ENCODE results near the gene RNF26. TPM values are rescaled to one million over a fixed set of nuclear protein-coding genes. Genes with fewer than 3 reads are reported as not detected.

The RNF26 gene
- total and polyA plus RNA-seq, 10 of the 15 experiments (the other 5 are each of a cell fraction or from before 2014, with no cell fraction given), result 2.8 to 54.5 (median 17.7) TPM

DNA sequence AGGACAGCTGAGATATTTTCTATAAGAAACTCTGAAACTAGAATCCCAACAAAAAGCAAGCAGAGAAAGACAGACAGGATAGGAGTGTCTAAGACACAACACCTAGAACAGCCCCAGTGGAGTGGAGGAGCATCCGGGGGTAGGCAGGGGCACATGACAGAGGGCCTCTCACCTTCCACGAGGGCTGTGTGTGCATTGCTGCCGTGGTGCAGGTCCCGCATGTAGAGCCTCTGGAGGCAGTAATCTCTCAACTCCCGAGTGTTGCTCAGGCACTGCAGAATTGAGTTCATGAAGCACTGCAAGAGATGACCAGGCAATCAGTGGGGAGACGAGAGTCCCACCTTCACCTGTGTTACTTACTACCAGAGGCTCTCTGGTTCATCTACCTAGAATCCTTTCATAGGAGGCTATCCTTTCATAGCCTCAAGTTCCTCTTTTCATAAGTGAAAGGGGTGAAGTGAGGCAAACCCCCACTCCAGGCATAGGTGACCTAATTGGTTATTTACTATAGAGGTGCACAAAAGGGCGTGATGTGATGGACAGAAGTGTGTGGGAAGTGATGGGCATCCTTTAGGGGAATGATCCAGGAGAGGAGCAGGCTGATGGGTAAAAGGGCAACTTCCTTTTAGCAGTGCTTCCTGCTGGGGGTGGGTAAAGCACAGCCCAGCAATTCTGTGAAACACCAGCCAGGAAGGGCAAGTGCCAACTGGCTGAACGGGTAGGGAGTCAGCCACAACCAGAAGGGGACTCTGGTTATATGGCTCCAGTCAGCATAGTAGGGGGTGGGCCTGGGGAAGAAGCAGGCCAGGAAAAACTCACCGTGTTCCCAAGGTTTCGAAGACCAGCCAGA, 25.3 kb downstream of the RNF26 start:
- Histone ChIP-seq H3K27ac (ENCODE audit: control insufficient read depth, insufficient read depth) (no peak overlapping the region), H3K4me3 (no peak overlapping the region), H3K36me3 (ENCODE audit: control insufficient read depth in 2 of 2, insufficient read depth in 2 of 2, low read length in 1 of 2) (no peaks in the 10 kb centered on the region), H2AFZ (ENCODE audit: control insufficient read depth, low read depth, low read length) (no peak overlapping the region), H3K4me1 (ENCODE audit: control insufficient read depth, insufficient read depth, low read length) (peaks cover 10% of the 10 kb centered on the region), H3K9me3 (replicated peaks; ENCODE audit: control insufficient read depth, insufficient read depth, low read length) (no peaks in the 10 kb centered on the region), H3K9ac (ENCODE audit: control insufficient read depth, insufficient read depth, low read length) (no peak overlapping the region), H3K27me3 (replicated peaks in 1 of 2; ENCODE audit: control insufficient read depth in 2 of 2, insufficient read depth in 2 of 2, low read length in 1 of 2) (peaks cover 2 to 6% of the 10 kb centered on the region in 2 experiments; a peak in 3 of 4 replicates), H3K79me2 (ENCODE audit: control insufficient read depth, insufficient read depth, low read length) (no peaks in the 10 kb centered on the region), H3K4me2 (ENCODE audit: control insufficient read depth, insufficient read depth) (no peak overlapping the region; the same call in 1 of the 2 replicates), H4K20me1 (ENCODE audit: control insufficient read depth, insufficient read depth) (0 out of 2 replicates have a peak, but pooled peaks cover 2% of the 10 kb centered on the region)
- peak; percentile 23 for ATAC-seq
- ChIA-PET POLR2A (interaction anchor here (1.6 kb wide), 1 partner anchor 8 kb away, joined by 5 read pairs; no protein-coding TSS in a partner anchor), CTCF (interaction anchor here (1.3 to 4.8 kb wide), 5 partner anchors 12 to 115 kb away, joined by 5 to 183 read pairs (median 17); partner anchors contain the start of gene USP2), RAD21 (ENCODE audit: unreplicated experiment) (interaction anchor here (4.5 kb wide), 1 partner anchor 15 kb away, joined by 47 read pairs; no protein-coding TSS in a partner anchor), SMC1A (ENCODE audit: uncharacterized antibody, unreplicated experiment) (interaction anchor here (1.3 kb wide), 1 partner anchor 115 kb away, joined by 3 read pairs; no protein-coding TSS in a partner anchor)
- in situ Hi-C loops (cut with MboI), result loop anchor here (5.0 kb wide), 1 partner anchor 113 kb away; no protein-coding TSS in a partner anchor
- intact Hi-C loops (cut with micrococcal nuclease; ENCODE audit: unreplicated experiment), result no loop called here
- 47% methylated on average over 10 of the region's 10 CpGs for WGBS (ENCODE audit: insufficient coverage, insufficient replicate concordance, low lambda C conversion rate, missing lambda C conversion rate)
- DNase-seq (ENCODE audit: low read depth, low spot score), result no peak
- BruUV-seq (replicated peaks), result no TSS peak
- no peak for FAIRE-seq
- TF ChIP-seq FOXM1 (IDR thresholded peaks at IDR 0.05; ENCODE audit: low read depth, low read length) (no peak), IKZF2 (IDR thresholded peaks at IDR 0.05) (0 out of 4 replicates have a peak, but pooled peaks of 1 of the 2 experiments have one; percentile 17), SMARCA5 (IDR thresholded peaks at IDR 0.05) (no peak), RCOR1 (conservative IDR thresholded peaks at IDR 0.05; ENCODE audit: low read depth, low read length) (no peak), YBX1 (IDR thresholded peaks at IDR 0.05) (no peak), ZNF622 (IDR thresholded peaks at IDR 0.05) (no peak), ETV6 (conservative IDR thresholded peaks at IDR 0.05 in 1 of 2, IDR thresholded peaks at IDR 0.05 in 1 of 2; ENCODE audit: borderline replicate concordance in 1 of 2, low read depth in 1 of 2) (no peak), ESRRA (IDR thresholded peaks at IDR 0.05; ENCODE audit: low read length) (no peak), SUZ12 (IDR thresholded peaks at IDR 0.05; ENCODE audit: unreplicated experiment) (no peak), HDAC6 (IDR thresholded peaks at IDR 0.05; ENCODE audit: unreplicated experiment) (no peak), TCF7 (IDR thresholded peaks at IDR 0.05; ENCODE audit: borderline replicate concordance) (no peak), IKZF1 (conservative IDR thresholded peaks at IDR 0.05) (peak; percentile 29; the same call in 1 of the 2 replicates), NBN (IDR thresholded peaks at IDR 0.05) (no peak)
- TF ChIP-seq, protein P1, sequence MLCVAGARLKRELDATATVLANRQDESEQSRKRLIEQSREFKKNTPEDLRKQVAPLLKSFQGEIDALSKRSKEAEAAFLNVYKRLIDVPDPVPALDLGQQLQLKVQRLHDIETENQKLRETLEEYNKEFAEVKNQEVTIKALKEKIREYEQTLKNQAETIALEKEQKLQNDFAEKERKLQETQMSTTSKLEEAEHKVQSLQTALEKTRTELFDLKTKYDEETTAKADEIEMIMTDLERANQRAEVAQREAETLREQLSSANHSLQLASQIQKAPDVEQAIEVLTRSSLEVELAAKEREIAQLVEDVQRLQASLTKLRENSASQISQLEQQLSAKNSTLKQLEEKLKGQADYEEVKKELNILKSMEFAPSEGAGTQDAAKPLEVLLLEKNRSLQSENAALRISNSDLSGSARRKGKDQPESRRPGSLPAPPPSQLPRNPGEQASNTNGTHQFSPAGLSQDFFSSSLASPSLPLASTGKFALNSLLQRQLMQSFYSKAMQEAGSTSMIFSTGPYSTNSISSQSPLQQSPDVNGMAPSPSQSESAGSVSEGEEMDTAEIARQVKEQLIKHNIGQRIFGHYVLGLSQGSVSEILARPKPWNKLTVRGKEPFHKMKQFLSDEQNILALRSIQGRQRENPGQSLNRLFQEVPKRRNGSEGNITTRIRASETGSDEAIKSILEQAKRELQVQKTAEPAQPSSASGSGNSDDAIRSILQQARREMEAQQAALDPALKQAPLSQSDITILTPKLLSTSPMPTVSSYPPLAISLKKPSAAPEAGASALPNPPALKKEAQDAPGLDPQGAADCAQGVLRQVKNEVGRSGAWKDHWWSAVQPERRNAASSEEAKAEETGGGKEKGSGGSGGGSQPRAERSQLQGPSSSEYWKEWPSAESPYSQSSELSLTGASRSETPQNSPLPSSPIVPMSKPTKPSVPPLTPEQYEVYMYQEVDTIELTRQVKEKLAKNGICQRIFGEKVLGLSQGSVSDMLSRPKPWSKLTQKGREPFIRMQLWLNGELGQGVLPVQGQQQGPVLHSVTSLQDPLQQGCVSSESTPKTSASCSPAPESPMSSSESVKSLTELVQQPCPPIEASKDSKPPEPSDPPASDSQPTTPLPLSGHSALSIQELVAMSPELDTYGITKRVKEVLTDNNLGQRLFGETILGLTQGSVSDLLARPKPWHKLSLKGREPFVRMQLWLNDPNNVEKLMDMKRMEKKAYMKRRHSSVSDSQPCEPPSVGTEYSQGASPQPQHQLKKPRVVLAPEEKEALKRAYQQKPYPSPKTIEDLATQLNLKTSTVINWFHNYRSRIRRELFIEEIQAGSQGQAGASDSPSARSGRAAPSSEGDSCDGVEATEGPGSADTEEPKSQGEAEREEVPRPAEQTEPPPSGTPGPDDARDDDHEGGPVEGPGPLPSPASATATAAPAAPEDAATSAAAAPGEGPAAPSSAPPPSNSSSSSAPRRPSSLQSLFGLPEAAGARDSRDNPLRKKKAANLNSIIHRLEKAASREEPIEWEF (IDR thresholded peaks at IDR 0.05; ENCODE audit: insufficient replicate concordance, low read depth, low read length), result no peak
- TF ChIP-seq, protein P2, sequence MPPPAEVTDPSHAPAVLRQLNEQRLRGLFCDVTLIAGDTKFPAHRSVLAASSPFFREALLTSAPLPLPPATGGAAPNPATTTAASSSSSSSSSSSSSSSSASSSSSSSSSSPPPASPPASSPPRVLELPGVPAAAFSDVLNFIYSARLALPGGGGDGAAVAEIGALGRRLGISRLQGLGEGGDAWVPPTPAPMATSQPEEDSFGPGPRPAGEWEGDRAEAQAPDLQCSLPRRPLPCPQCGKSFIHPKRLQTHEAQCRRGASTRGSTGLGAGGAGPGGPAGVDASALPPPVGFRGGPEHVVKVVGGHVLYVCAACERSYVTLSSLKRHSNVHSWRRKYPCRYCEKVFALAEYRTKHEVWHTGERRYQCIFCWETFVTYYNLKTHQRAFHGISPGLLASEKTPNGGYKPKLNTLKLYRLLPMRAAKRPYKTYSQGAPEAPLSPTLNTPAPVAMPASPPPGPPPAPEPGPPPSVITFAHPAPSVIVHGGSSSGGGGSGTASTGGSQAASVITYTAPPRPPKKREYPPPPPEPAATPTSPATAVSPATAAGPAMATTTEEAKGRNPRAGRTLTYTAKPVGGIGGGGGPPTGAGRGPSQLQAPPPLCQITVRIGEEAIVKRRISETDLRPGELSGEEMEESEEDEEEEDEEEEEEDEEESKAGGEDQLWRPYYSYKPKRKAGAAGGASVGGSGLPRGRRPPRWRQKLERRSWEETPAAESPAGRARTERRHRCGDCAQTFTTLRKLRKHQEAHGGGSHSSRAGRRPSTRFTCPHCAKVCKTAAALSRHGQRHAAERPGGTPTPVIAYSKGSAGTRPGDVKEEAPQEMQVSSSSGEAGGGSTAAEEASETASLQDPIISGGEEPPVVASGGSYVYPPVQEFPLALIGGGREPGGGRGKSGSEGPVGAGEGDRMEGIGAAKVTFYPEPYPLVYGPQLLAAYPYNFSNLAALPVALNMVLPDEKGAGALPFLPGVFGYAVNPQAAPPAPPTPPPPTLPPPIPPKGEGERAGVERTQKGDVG (CRISPR knock-in tag; IDR thresholded peaks at IDR 0.05), result no peak
